Measurements from ENCODE around the gene SRSF10.

- TF ChIP-seq POU2F2 (IDR thresholded peaks at IDR 0.05; ENCODE audit: low read depth, low read length) (no peak), POLR2AphosphoS5 (IDR thresholded peaks at IDR 0.05; ENCODE audit: low read depth, low read length) (no peak), POLR2A (IDR thresholded peaks at IDR 0.05; ENCODE audit: low read depth, low read length) (no peak)
These were observed 19.1 kb upstream of the SRSF10 start for GRCh38 chr1:23999156-23999671.

Measured in GM12891 (cell line).